ENCODE measurements around the gene SEC16A. TPM values are rescaled to one million over a fixed set of nuclear protein-coding genes. Genes with fewer than 3 reads are reported as not detected.

SEC16A gene
- total RNA-seq, 4 donors from 2014 or later = 58.0 to 89.3 (median 75.0) TPM

- Histone ChIP-seq H3K27ac (peak overlapping the region; percentile 36), H3K27me3 (no peaks in the 10 kb centered on the region), H3K4me3 (no peak overlapping the region), H3K4me1 (peaks cover 65% of the 10 kb centered on the region), H3K9me3 (no peaks in the 10 kb centered on the region), H3K36me3 (peaks cover 18% of the 10 kb centered on the region)
- no peak for TF ChIP-seq POLR2AphosphoS5 (IDR thresholded peaks at IDR 0.05)
- no peak for TF ChIP-seq EP300 (IDR thresholded peaks at IDR 0.05)
- TF ChIP-seq CTCF (IDR thresholded peaks at IDR 0.05) = no peak
- no peak for TF ChIP-seq POLR2A (IDR thresholded peaks at IDR 0.05)
- 89% methylated on average over 19 of the region's 30 CpGs for WGBS
- no peak for DNase-seq (ENCODE audit: low spot score in 2 of 2)
These were observed 43.8 kb upstream of the SEC16A start for GRCh38 chr9:136526625-136527066.

- DNase-seq (ENCODE audit: low spot score in 2 of 2) = no peak
- H3K27ac ChIP-seq = peak overlapping the region; percentile 36
- no peaks in the 10 kb centered on the region for H3K27me3 ChIP-seq
- no peak overlapping the region for H3K4me3 ChIP-seq
- H3K9me3 ChIP-seq = no peaks in the 10 kb centered on the region
- TF ChIP-seq POLR2AphosphoS5 (IDR thresholded peaks at IDR 0.05) (no peak), POLR2A (IDR thresholded peaks at IDR 0.05) (no peak), CTCF (IDR thresholded peaks at IDR 0.05) (no peak)
- H3K4me1 ChIP-seq = peaks cover 58% of the 10 kb centered on the region
- WGBS = 62% methylated on average over 11 of the region's 30 CpGs
- peaks cover 19% of the 10 kb centered on the region for H3K36me3 ChIP-seq
These were observed 43.1 kb upstream of the SEC16A start for GRCh38 chr9:136525841-136526499.

- peaks cover 51% of the 10 kb centered on the region for H3K4me1 ChIP-seq
- no peak overlapping the region for H3K4me3 ChIP-seq
- WGBS = 89% methylated on average over 15 of the region's 21 CpGs
- H3K9me3 ChIP-seq = no peaks in the 10 kb centered on the region
- peaks cover 26% of the 10 kb centered on the region for H3K36me3 ChIP-seq
- H3K27ac ChIP-seq = no peak overlapping the region
- H3K27me3 ChIP-seq = no peaks in the 10 kb centered on the region
- DNase-seq (ENCODE audit: low spot score in 2 of 2) = no peak
- TF ChIP-seq POLR2AphosphoS5 (IDR thresholded peaks at IDR 0.05) (no peak), POLR2A (IDR thresholded peaks at IDR 0.05) (no peak), EP300 (IDR thresholded peaks at IDR 0.05) (no peak), CTCF (IDR thresholded peaks at IDR 0.05) (no peak)
These were observed 42.4 kb upstream of the SEC16A start for GRCh38 chr9:136525207-136525606.

- no peak overlapping the region for H3K27ac ChIP-seq
- no peak for DNase-seq (ENCODE audit: low spot score in 2 of 2)
- 90% methylated on average over 25 of the region's 59 CpGs for WGBS
- no peak overlapping the region for H3K4me3 ChIP-seq
- peaks cover 52% of the 10 kb centered on the region for H3K36me3 ChIP-seq
- no peak for TF ChIP-seq POLR2AphosphoS5 (IDR thresholded peaks at IDR 0.05)
- TF ChIP-seq CTCF (IDR thresholded peaks at IDR 0.05) = no peak
- TF ChIP-seq EP300 (IDR thresholded peaks at IDR 0.05) = no peak
- TF ChIP-seq POLR2A (IDR thresholded peaks at IDR 0.05) = no peak
- H3K4me1 ChIP-seq = peaks cover 24% of the 10 kb centered on the region
- H3K9me3 ChIP-seq = no peaks in the 10 kb centered on the region
- no peaks in the 10 kb centered on the region for H3K27me3 ChIP-seq
These were observed 39.7 kb upstream of the SEC16A start for GRCh38 chr9:136522314-136523237.

- DNase-seq (ENCODE audit: low spot score in 2 of 2) = no peak
- no peak overlapping the region for H3K4me3 ChIP-seq
- H3K4me1 ChIP-seq = peaks cover 14% of the 10 kb centered on the region
- 20% methylated on average over 1 of the region's 10 CpGs for WGBS
- H3K9me3 ChIP-seq = no peaks in the 10 kb centered on the region
- H3K36me3 ChIP-seq = peaks cover 62% of the 10 kb centered on the region
- TF ChIP-seq CTCF (IDR thresholded peaks at IDR 0.05) (no peak), POLR2A (IDR thresholded peaks at IDR 0.05) (no peak), EP300 (IDR thresholded peaks at IDR 0.05) (no peak), POLR2AphosphoS5 (IDR thresholded peaks at IDR 0.05) (no peak)
- H3K27ac ChIP-seq = no peak overlapping the region
- no peaks in the 10 kb centered on the region for H3K27me3 ChIP-seq
These were observed 38.7 kb upstream of the SEC16A start for GRCh38 chr9:136521537-136521936.

Measured in suprapubic skin (tissue), 4 donors.